Measurements from ENCODE around the gene NCR3LG1.
A peak's percentile ranks its signal among the peaks of the same experiment; 100 is the strongest.

Gene NCR3LG1

GRCh38 chr11:17369094-17369493 lies 17.5 kb downstream of the NCR3LG1 start:
- no peak for DNase-seq (ENCODE audit: low read depth)
- H3K4me3 ChIP-seq (ENCODE audit: low read depth, low read length): no peak overlapping the region

GRCh38 chr11:17369684-17370243 lies 18.2 kb downstream of the NCR3LG1 start:
- H3K4me3 ChIP-seq (ENCODE audit: low read depth, low read length): no peak overlapping the region
- no peak for DNase-seq (ENCODE audit: low read depth)

GRCh38 chr11:17371614-17372013 lies 20.0 kb downstream of the NCR3LG1 start:
- no peak for DNase-seq (ENCODE audit: low read depth)
- H3K4me3 ChIP-seq (ENCODE audit: low read depth, low read length): no peak overlapping the region

GRCh38 chr11:17375547-17375946 lies 23.9 kb downstream of the NCR3LG1 start:
- no peak overlapping the region for H3K4me3 ChIP-seq (ENCODE audit: low read depth, low read length)
- DNase-seq (ENCODE audit: low read depth): no peak

GRCh38 chr11:17376493-17376892 lies 24.9 kb downstream of the NCR3LG1 start:
- no peak for DNase-seq (ENCODE audit: low read depth)
- H3K4me3 ChIP-seq (ENCODE audit: low read depth, low read length): no peak overlapping the region

GRCh38 chr11:17378655-17379054 lies 27.1 kb downstream of the NCR3LG1 start:
- DNase-seq (ENCODE audit: low read depth): no peak
- no peak overlapping the region for H3K4me3 ChIP-seq (ENCODE audit: low read depth, low read length)

GRCh38 chr11:17379383-17380180 lies 28.0 kb downstream of the NCR3LG1 start:
- no peak overlapping the region for H3K4me3 ChIP-seq (ENCODE audit: low read depth, low read length)
- DNase-seq (ENCODE audit: low read depth): no peak

GRCh38 chr11:17381156-17381555 lies 29.6 kb downstream of the NCR3LG1 start:
- no peak for DNase-seq (ENCODE audit: low read depth)
- H3K4me3 ChIP-seq (ENCODE audit: low read depth, low read length): no peak overlapping the region

- H3K4me3 ChIP-seq (ENCODE audit: low read depth, low read length): no peak overlapping the region
- DNase-seq (ENCODE audit: low read depth): no peak
Measured at GRCh38 chr11:17382046-17382728, 30.6 kb downstream of the NCR3LG1 start.

- H3K4me3 ChIP-seq (ENCODE audit: low read depth, low read length): no peak overlapping the region
- no peak for DNase-seq (ENCODE audit: low read depth)
Measured at GRCh38 chr11:17383461-17383860, 31.9 kb downstream of the NCR3LG1 start.

GRCh38 chr11:17384002-17384511 lies 32.5 kb downstream of the NCR3LG1 start:
- H3K4me3 ChIP-seq (ENCODE audit: low read depth, low read length): no peak overlapping the region
- peak; percentile 40 for DNase-seq (ENCODE audit: low read depth)

GRCh38 chr11:17385492-17385891 lies 33.9 kb downstream of the NCR3LG1 start:
- no peak overlapping the region for H3K4me3 ChIP-seq (ENCODE audit: low read depth, low read length)
- DNase-seq (ENCODE audit: low read depth): no peak

- no peak overlapping the region for H3K4me3 ChIP-seq (ENCODE audit: low read depth, low read length)
- DNase-seq (ENCODE audit: low read depth): no peak
Measured at GRCh38 chr11:17385926-17386325, 34.3 kb downstream of the NCR3LG1 start.

GRCh38 chr11:17386331-17387084 lies 34.9 kb downstream of the NCR3LG1 start:
- no peak for DNase-seq (ENCODE audit: low read depth)
- H3K4me3 ChIP-seq (ENCODE audit: low read depth, low read length): no peak overlapping the region

- no peak for DNase-seq (ENCODE audit: low read depth)
- H3K4me3 ChIP-seq (ENCODE audit: low read depth, low read length): no peak overlapping the region
Measured at GRCh38 chr11:17387254-17387653, 35.7 kb downstream of the NCR3LG1 start.

- DNase-seq (ENCODE audit: low read depth): no peak
- no peak overlapping the region for H3K4me3 ChIP-seq (ENCODE audit: low read depth, low read length)
Measured at GRCh38 chr11:17387811-17388210, 36.2 kb downstream of the NCR3LG1 start.

GRCh38 chr11:17388609-17389210 lies 37.1 kb downstream of the NCR3LG1 start, which contains the start of gene KCNJ11:
Gene KCNJ11 (minus strand): TSS chr11:17388659. CDS start chr11:17388091, 568 bp downstream.
- no peak for DNase-seq (ENCODE audit: low read depth)

GRCh38 chr11:17389211-17389956 lies 37.8 kb downstream of the NCR3LG1 start:
- no peak for DNase-seq (ENCODE audit: low read depth)
- H3K4me3 ChIP-seq (ENCODE audit: low read depth, low read length): peak overlapping the region; percentile 38

More at GRCh38 chr11:17388609-17389210, 37.1 kb downstream of the NCR3LG1 start, which contains the start of gene KCNJ11:
- H3K4me3 ChIP-seq (ENCODE audit: low read depth, low read length): peak within 1 kb of the TSS; percentile 38
